HepG2 (cell line): ENCODE results near the gene CAMK1D. TPM values are rescaled to one million over a fixed set of nuclear protein-coding genes. Genes with fewer than 3 reads are reported as not detected.

Experiments used
- ATAC-seq: fragments of 200-7000 bp; cut with Tn5 transposase; 3 replicates; pipeline ENCODE4 v1.9.1; 2020; ENCODE audit warnings: mild to moderate bottlenecking, moderate library complexity
- BruUV-seq: library from RNA; stranded (reverse); fragments of 400-500 nt; replicated peaks from 2 replicates; lab custom pipeline; 2021; lab: Mats Ljungman, UMichigan
- CTCF ChIA-PET: fragments of 300-600 bp; formaldehyde crosslinking; extraction: SDS; loops from one replicate; lab custom pipeline; 2021; ENCODE audit warnings: low total read pairs, inconsistent platforms, low intra/inter-chr PET ratio; lab: Yijun Ruan, JAX
- POLR2A ChIA-PET: fragments of 350-600 bp; sonication (Branson Sonifier 250); formaldehyde crosslinking; loops from one replicate; lab custom pipeline; 2020; ENCODE audit warnings: antibody characterized with exemption, inconsistent platforms; lab: Yijun Ruan, JAX
- DNase-seq: peaks from one replicate; pipeline ENCODE4 v3.0.0-alpha.2; 2015; ENCODE audit warnings: low spot score
- FAIRE-seq: peaks from 3 replicates; lab custom pipeline; 2011; peaks lifted over from hg19 to GRCh38; lab: Jason Lieb, UNC
- H2AFZ ChIP-seq: one replicate; pipeline ENCODE4 v1.6.1; 2011; ENCODE audit warnings: low read length, inconsistent platforms
- H3K27ac ChIP-seq: fragments of 300-600 bp; 3 replicates; pipeline ENCODE4 v1.8.0; 2011; ENCODE audit warnings: mixed run types, mild to moderate bottlenecking, mixed read lengths, low read length, inconsistent platforms; ENCODE audit not compliant: insufficient read depth; ENCODE audit errors: extremely low read length
- H3K27me3 ChIP-seq, 2 experiments: fragments of 200-600 bp in 1 of 2; 2 replicates in 1 of 2; 3 replicates in 1 of 2; pipeline versions ENCODE4 v1.6.0 to v1.8.0; 2011; ENCODE audit warnings: low read length in 2 of 2, mild to moderate bottlenecking in 2 of 2, moderate library complexity in 2 of 2, inconsistent platforms in 1 of 2; ENCODE audit not compliant: insufficient read depth in 2 of 2, control insufficient read depth in 1 of 2
- H3K36me3 ChIP-seq, 2 experiments: fragments of 200-600 bp in 1 of 2; replicated peaks in 1 of 2; 2 replicates in 1 of 2; 3 replicates in 1 of 2; pipeline versions ENCODE4 v1.5.1 to v1.8.0; 2011; ENCODE audit warnings: low read length in 2 of 2, inconsistent platforms in 1 of 2; ENCODE audit not compliant: insufficient read depth in 2 of 2, control insufficient read depth in 1 of 2
- H3K4me1 ChIP-seq: 2 replicates; pipeline ENCODE4 v1.5.1; 2012; ENCODE audit warnings: low read length, inconsistent platforms; ENCODE audit not compliant: insufficient read depth
- H3K4me2 ChIP-seq: 2 replicates; pipeline ENCODE4 v1.6.0; 2011; ENCODE audit warnings: low read depth, low read length, inconsistent platforms
- H3K4me3 ChIP-seq, 3 experiments: fragments of 200-600 bp in 1 of 3; sonication (generic), shearing (Covaris generic) in 1 of 3; replicated peaks in 1 of 3; 2 replicates each; pipeline ENCODE4 v1.5.1; 2011 to 2016; ENCODE audit warnings: low read length in 3 of 3, inconsistent platforms in 2 of 3, low read depth in 2 of 3, mild to moderate bottlenecking in 2 of 3, control low read depth in 1 of 3, mixed read lengths in 1 of 3; ENCODE audit not compliant: insufficient read depth in 1 of 3
- H3K79me2 ChIP-seq: one replicate; pipeline ENCODE4 v1.6.1; 2011; ENCODE audit warnings: low read length, inconsistent platforms; ENCODE audit not compliant: insufficient read depth
- H3K9ac ChIP-seq: 2 replicates; pipeline ENCODE4 v1.6.0; 2011; ENCODE audit warnings: mild to moderate bottlenecking, low read depth, low read length, inconsistent platforms; ENCODE audit not compliant: insufficient read depth
- H3K9me3 ChIP-seq: 2 replicates; pipeline ENCODE4 v1.5.1; 2012; ENCODE audit warnings: mild to moderate bottlenecking, low read length
- H4K20me1 ChIP-seq: 2 replicates; pipeline ENCODE4 v1.6.0; 2011; ENCODE audit warnings: inconsistent platforms, mild to moderate bottlenecking, low read length, moderate library complexity; ENCODE audit not compliant: insufficient read depth
- EHMT2 ChIP-seq: fragments of 200-600 bp; sonication (generic); IDR thresholded peaks from 2 replicates; pipeline ENCODE4 v1.7.0; 2017; ENCODE audit warnings: antibody characterized with exemption, low read depth, low read length, borderline replicate concordance
- GABPB1 ChIP-seq: IDR thresholded peaks from 2 replicates; pipeline ENCODE4 v1.6.1; 2016; ENCODE audit warnings: mild to moderate bottlenecking, missing genetic modification reagents, moderate library complexity, missing compliant biosample characterization
- ONECUT2 ChIP-seq: sonication (generic); formaldehyde crosslinking; IDR thresholded peaks from 2 replicates; pipeline ENCODE4 v1.4.0; 2020; ENCODE audit warnings: missing genetic modification reagents
- SIX4 ChIP-seq: sonication (generic); formaldehyde crosslinking; IDR thresholded peaks from 2 replicates; pipeline ENCODE4 v1.4.0; 2020; ENCODE audit warnings: missing genetic modification reagents
- SPEN ChIP-seq: sonication (generic); formaldehyde crosslinking; IDR thresholded peaks from 2 replicates; pipeline ENCODE4 v1.5.1; 2020; ENCODE audit warnings: low read depth, mild to moderate bottlenecking, missing genetic modification reagents
- SRSF4 ChIP-seq: fragments of 200-400 bp; formaldehyde crosslinking; IDR thresholded peaks from one replicate; pipeline ENCODE4 v1.6.1; 2018; ENCODE audit warnings: mild to moderate bottlenecking, low read depth, low read length, moderate library complexity; ENCODE audit not compliant: poor library complexity, severe bottlenecking
- TP53 ChIP-seq: sonication (generic); formaldehyde crosslinking; conservative IDR thresholded peaks from 2 replicates; pipeline ENCODE4 v1.4.0; 2020; ENCODE audit warnings: missing genetic modification reagents
- ZNF543 ChIP-seq: sonication (generic); formaldehyde crosslinking; IDR thresholded peaks from 2 replicates; pipeline ENCODE4 v1.4.0; 2020; ENCODE audit warnings: mild to moderate bottlenecking, missing genetic modification reagents
- WGBS: methylation state at CpG from one replicate; pipeline ENCODE4 v1.1.6; 2017; ENCODE audit warnings: low lambda C conversion rate; 5-methylcytosine and 5-hydroxymethylcytosine counted together
- in situ Hi-C: cut with HindIII; loops from 2 replicates; pipeline ENCODE4 v1.10.0; 2017; ENCODE audit warnings: low pct_unique_long_range_greater_than_20kb; ENCODE audit not compliant: extremely low pct_ligation_motif_present
- intact Hi-C: fragments of 100-400 bp; cut with micrococcal nuclease; formaldehyde crosslinking; loops from one replicate; pipeline ENCODE4 v1.10.0; 2022; ENCODE audit not compliant: unreplicated experiment
- polyA plus RNA-seq, 8 experiments: library from polyadenylated mRNA; depleted of rRNA in 3 of 8; stranded (reverse) in 7 of 8; unstranded in 1 of 8; fragments of >200 nt; fragmentation: Illumina TruSeq in 4 of 8; extraction: Trizol in 4 of 8; gene quantifications; 2 replicates each; pipeline versions ENCODE4 v1.2.1 to v1.2.3, GENCODE V29; 2011 to 2016; ENCODE audit warnings: low read depth in 4 of 8, missing spikeins in 1 of 8, mixed read lengths in 1 of 8; ENCODE audit not compliant: insufficient read depth in 1 of 8
- total RNA-seq, 5 experiments: library from RNA; depleted of rRNA; stranded (reverse); fragments of >200 nt; fragmentation: Illumina TruSeq; extraction: Trizol; gene quantifications; 2 replicates each; pipeline ENCODE4 v1.2.3, GENCODE V29; 2016; ENCODE audit warnings: low read depth in 1 of 5

CAMK1D gene
- total and polyA plus RNA-seq, 2 of the 13 experiments (the other 11 are each of a cell fraction or from before 2014, with no cell fraction given) = under 0.01 TPM; not detected in 1

DNA sequence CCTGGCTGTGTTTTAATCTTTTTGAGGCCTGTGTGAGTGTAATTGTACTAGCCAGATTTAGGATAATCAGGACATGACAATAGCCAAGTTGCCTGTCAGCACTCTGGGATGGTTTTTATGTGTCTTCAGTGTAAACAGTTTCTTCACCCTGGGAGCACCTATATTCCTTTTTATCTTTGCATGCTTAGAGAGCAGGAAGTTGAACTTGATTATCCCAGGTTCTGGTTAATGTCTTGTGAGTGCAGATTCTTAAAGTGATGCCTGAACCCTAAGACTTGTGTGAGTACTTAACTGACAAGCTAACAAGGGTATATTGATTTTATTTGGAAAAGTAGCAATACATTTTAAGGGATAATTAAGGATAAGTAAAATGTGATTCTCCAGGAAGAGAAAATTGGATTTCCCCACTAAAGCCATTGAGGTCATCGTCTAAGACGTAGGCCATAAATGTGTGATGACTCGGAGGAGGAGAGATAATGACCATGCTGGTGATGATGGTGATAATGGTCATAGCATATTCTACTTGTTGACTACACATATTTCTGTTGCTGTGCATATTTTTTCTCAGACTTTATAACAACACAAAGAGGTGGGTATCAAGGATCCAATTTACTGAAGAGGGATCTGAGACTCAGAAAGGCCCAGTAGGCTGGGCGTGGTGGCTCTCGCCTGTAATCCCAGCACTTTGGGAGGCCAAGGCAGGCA is 234.7 kb downstream of the CAMK1D start:
- H3K36me3 ChIP-seq = no peaks in the 10 kb centered on the region
- no peaks in the 10 kb centered on the region for H3K9me3 ChIP-seq
- H3K79me2 ChIP-seq = no peaks in the 10 kb centered on the region
- H3K9ac ChIP-seq = no peak overlapping the region
- no peak for ATAC-seq
- CTCF ChIA-PET = no interaction called here
- peaks cover 1 to 18% of the 10 kb centered on the region in 2 experiments; a peak in 4 of 5 replicates for H3K27me3 ChIP-seq
- in situ Hi-C loops (no loop called here), intact Hi-C loops (no loop called here)
- H3K4me3 ChIP-seq = no peak overlapping the region
- no peak overlapping the region for H3K4me2 ChIP-seq
- H2AFZ ChIP-seq = no peak overlapping the region
- H3K27ac ChIP-seq = no peak overlapping the region
- WGBS = 54% methylated on average over 5 of the region's 5 CpGs
- no peak for TF ChIP-seq ONECUT2 (CRISPR knock-in tag)
- no peaks in the 10 kb centered on the region for H4K20me1 ChIP-seq
- POLR2A ChIA-PET = no interaction called here
- no peaks in the 10 kb centered on the region for H3K4me1 ChIP-seq
- no peak for FAIRE-seq
- BruUV-seq = no TSS peak
- no peak for DNase-seq

DNA sequence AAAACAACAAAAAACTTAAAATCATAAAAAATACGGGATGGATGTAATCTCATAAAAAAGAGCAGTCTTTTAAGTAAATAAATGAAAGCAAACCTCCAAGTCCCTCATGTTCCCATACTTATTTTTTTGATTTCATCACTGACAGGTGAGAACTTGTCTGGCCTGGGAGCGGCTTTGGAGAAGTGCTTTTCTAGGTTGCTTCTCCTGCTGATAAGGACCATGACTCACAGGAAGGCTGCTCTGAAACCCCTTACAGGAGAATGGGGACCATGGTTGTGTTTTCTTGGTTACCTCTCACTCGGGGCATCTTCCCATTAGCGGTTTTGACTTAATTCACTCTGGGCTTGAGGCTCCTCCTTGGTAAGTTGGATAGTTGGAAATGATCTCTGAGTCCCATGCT is 237.4 kb downstream of the CAMK1D start:
- intact Hi-C loops = no loop called here
- no peak overlapping the region for H3K4me3 ChIP-seq
- ChIA-PET POLR2A (no interaction called here), CTCF (no interaction called here)
- H3K4me1 ChIP-seq = no peaks in the 10 kb centered on the region
- no TSS peak for BruUV-seq
- no peaks in the 10 kb centered on the region for H3K9me3 ChIP-seq
- no peaks in the 10 kb centered on the region for H3K36me3 ChIP-seq
- H3K79me2 ChIP-seq = no peaks in the 10 kb centered on the region
- DNase-seq (no peak), FAIRE-seq (no peak), ATAC-seq (no peak)
- H3K27me3 ChIP-seq = peaks cover 1 to 18% of the 10 kb centered on the region in 2 experiments; a peak in 4 of 5 replicates
- no peak overlapping the region for H3K4me2 ChIP-seq
- H4K20me1 ChIP-seq = no peaks in the 10 kb centered on the region
- WGBS = 33% methylated on average over 4 of the region's 4 CpGs
- TF ChIP-seq SPEN (CRISPR knock-in tag) (no peak), SRSF4 (no peak), SIX4 (CRISPR knock-in tag) (no peak), ZNF543 (no peak), GABPB1 (no peak), EHMT2 (no peak), TP53 (CRISPR knock-in tag) (no peak)
- in situ Hi-C loops = no loop called here
- no peak overlapping the region for H3K9ac ChIP-seq
- H2AFZ ChIP-seq = no peak overlapping the region
- no peak overlapping the region for H3K27ac ChIP-seq
